ENCODE data around the gene FGFR4. TPM values are rescaled to one million over a fixed set of nuclear protein-coding genes. Genes with fewer than 3 reads are reported as not detected.

FGFR4 gene
- total RNA-seq, 4 donors from 2014 or later: 15.3 to 86.2 (median 22.2) TPM

DNA sequence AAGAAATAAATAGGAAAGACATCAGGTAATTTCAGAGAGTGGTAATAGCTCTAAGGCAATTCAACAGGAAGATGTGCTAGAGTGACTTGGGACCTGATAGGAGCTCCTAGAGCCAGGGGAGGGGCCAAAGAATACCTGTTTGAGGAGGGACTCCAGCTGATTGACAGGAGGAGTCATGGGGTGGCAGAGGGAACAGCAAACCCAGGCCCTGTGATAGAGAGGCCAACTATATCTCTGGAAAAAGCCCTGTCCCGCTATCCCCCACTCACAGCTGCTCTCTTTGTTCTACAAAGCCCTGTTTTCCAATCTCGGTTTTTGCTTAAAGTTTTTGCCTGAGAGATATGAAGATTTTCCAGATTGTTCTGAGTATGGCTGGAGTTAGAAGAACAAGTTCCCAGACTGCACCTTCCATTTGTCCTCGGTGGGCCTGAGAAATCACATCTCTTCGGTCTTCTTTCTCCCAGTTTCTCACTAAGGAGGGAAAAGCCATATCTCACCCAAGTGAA lies 37.8 kb downstream of the FGFR4 start:
- in situ Hi-C loops (cut with MboI; ENCODE audit: low pct_ligation_motif_present in 1 of 4, low pct_unique_long_range_greater_than_20kb in 1 of 4, low sequenced_read_pairs in 3 of 4): loop anchor here in 1 of 4 donors (25.0 kb wide), 1 partner anchor 163 kb away; no protein-coding TSS in a partner anchor
- Histone ChIP-seq H3K36me3 (no peaks in the 10 kb centered on the region), H3K4me1 (no peaks in the 10 kb centered on the region), H3K9me3 (no peaks in the 10 kb centered on the region), H3K4me3 (no peak overlapping the region), H3K27me3 (no peaks in the 10 kb centered on the region), H3K27ac (no peak overlapping the region)
- 73 to 83% methylated on average over 3 to 4 of the region's 4 CpGs for WGBS, 2 donors (ENCODE audit: low coverage in 1 of 2)
- no peak for DNase-seq
- TF ChIP-seq POLR2A (IDR thresholded peaks at IDR 0.05) (no peak), POLR2AphosphoS5 (IDR thresholded peaks at IDR 0.05) (no peak), EP300 (IDR thresholded peaks at IDR 0.05; ENCODE audit: low read depth) (no peak)
- TF ChIP-seq, protein P1, sequence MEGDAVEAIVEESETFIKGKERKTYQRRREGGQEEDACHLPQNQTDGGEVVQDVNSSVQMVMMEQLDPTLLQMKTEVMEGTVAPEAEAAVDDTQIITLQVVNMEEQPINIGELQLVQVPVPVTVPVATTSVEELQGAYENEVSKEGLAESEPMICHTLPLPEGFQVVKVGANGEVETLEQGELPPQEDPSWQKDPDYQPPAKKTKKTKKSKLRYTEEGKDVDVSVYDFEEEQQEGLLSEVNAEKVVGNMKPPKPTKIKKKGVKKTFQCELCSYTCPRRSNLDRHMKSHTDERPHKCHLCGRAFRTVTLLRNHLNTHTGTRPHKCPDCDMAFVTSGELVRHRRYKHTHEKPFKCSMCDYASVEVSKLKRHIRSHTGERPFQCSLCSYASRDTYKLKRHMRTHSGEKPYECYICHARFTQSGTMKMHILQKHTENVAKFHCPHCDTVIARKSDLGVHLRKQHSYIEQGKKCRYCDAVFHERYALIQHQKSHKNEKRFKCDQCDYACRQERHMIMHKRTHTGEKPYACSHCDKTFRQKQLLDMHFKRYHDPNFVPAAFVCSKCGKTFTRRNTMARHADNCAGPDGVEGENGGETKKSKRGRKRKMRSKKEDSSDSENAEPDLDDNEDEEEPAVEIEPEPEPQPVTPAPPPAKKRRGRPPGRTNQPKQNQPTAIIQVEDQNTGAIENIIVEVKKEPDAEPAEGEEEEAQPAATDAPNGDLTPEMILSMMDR (IDR thresholded peaks at IDR 0.05): no peak
- intact Hi-C loops (cut with DNase I; ENCODE audit: low total_unique reads): no loop called here

- 77 to 85% methylated on average over 1 of the region's 1 CpG for WGBS, 2 donors (ENCODE audit: low coverage in 1 of 2)
- in situ Hi-C loops (cut with MboI; ENCODE audit: low pct_ligation_motif_present in 1 of 4, low pct_unique_long_range_greater_than_20kb in 1 of 4, low sequenced_read_pairs in 3 of 4): loop anchor here in 1 of 4 donors (25.0 kb wide), 1 partner anchor 161 kb away; no protein-coding TSS in a partner anchor
- TF ChIP-seq EP300 (IDR thresholded peaks at IDR 0.05; ENCODE audit: low read depth) (no peak), POLR2AphosphoS5 (IDR thresholded peaks at IDR 0.05) (no peak), POLR2A (IDR thresholded peaks at IDR 0.05) (no peak)
- TF ChIP-seq, protein P1 (IDR thresholded peaks at IDR 0.05): no peak
- no peaks in the 10 kb centered on the region for H3K9me3 ChIP-seq
- H3K4me3 ChIP-seq: no peak overlapping the region
- no peak overlapping the region for H3K27ac ChIP-seq
- H3K36me3 ChIP-seq: no peaks in the 10 kb centered on the region
- intact Hi-C loops (cut with DNase I; ENCODE audit: low total_unique reads): no loop called here
- H3K4me1 ChIP-seq: no peaks in the 10 kb centered on the region
- no peaks in the 10 kb centered on the region for H3K27me3 ChIP-seq
- no peak for DNase-seq
These were observed 40.1 kb downstream of the FGFR4 start for GRCh38 chr5:177126771-177127170.

- Histone ChIP-seq H3K9me3 (no peaks in the 10 kb centered on the region), H3K27ac (no peak overlapping the region), H3K27me3 (no peaks in the 10 kb centered on the region), H3K4me3 (no peak overlapping the region), H3K4me1 (peaks cover 0 to 7% (median 0%) of the 10 kb centered on the region in 4 donors), H3K36me3 (no peaks in the 10 kb centered on the region)
- no peak for DNase-seq
- 80% methylated on average over 4 of the region's 4 CpGs; no CpG with 5 or more reads in 1 of the 2 donors for WGBS, 2 donors (ENCODE audit: low coverage in 1 of 2)
- in situ Hi-C loops (cut with MboI; ENCODE audit: low pct_ligation_motif_present in 1 of 4, low pct_unique_long_range_greater_than_20kb in 1 of 4, low sequenced_read_pairs in 3 of 4) (loop anchor here in 1 of 4 donors (25.0 kb wide), 1 partner anchor 159 kb away; no protein-coding TSS in a partner anchor), intact Hi-C loops (cut with DNase I; ENCODE audit: low total_unique reads) (no loop called here)
- no peak for TF ChIP-seq POLR2A (IDR thresholded peaks at IDR 0.05)
- TF ChIP-seq EP300 (IDR thresholded peaks at IDR 0.05; ENCODE audit: low read depth): no peak
- TF ChIP-seq, protein P1 (IDR thresholded peaks at IDR 0.05): no peak
- TF ChIP-seq POLR2AphosphoS5 (IDR thresholded peaks at IDR 0.05): no peak
These were observed 41.9 kb downstream of the FGFR4 start for GRCh38 chr5:177128551-177128981.

DNA sequence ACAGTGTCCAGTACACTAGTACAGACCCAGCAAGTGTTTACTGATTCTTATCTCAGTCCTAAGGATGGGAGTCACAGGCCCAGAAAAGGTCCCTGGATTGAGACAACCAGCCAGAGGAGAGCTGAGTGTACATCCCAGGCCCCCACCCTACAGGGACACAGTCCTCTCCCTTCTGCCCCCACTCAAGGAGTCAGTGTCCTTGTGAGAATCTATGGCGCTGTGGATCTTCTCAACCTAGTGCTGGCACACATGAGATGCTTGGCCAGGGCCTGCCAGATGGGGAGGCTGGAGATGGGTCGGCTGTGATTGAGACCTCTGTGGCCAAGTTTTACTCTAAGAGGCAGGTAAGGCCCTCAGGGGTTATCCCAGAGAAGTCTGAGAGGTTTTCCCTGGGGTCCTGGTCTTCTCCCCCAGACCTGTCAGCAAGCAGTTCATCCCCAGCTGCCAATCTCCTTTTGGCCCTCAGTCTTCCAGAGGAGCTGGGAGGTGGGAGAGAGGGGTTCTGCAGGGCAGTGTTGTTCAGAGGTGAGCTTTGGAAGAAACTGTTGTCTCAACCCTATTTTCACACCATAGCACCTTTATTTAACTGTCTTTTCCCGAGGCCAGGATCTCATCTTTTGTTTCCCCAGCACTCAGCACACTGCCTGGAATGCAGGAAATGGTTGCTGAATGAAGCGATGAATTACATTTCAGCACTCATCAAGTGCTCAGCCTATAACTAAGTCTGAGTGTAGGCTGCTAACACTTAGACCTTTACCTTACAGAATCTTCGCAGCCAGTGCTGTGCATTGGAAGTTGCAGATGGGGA lies 43.7 kb downstream of the FGFR4 start:
- Histone ChIP-seq H3K36me3 (peaks cover 0 to 1% (median 0%) of the 10 kb centered on the region in 4 donors), H3K4me1 (peaks cover 8 to 18% (median 9%) of the 10 kb centered on the region in 4 donors), H3K9me3 (no peaks in the 10 kb centered on the region), H3K27me3 (no peaks in the 10 kb centered on the region), H3K4me3 (no peak overlapping the region), H3K27ac (no peak overlapping the region)
- WGBS, 2 donors (ENCODE audit: low coverage in 1 of 2): 80 to 84% methylated on average over 3 to 5 of the region's 5 CpGs
- DNase-seq: no peak
- no peak for TF ChIP-seq EP300 (IDR thresholded peaks at IDR 0.05; ENCODE audit: low read depth)
- TF ChIP-seq POLR2AphosphoS5 (IDR thresholded peaks at IDR 0.05): no peak
- no peak for TF ChIP-seq POLR2A (IDR thresholded peaks at IDR 0.05)
- TF ChIP-seq, protein P1 (IDR thresholded peaks at IDR 0.05): no peak
- in situ Hi-C loops (cut with MboI; ENCODE audit: low pct_ligation_motif_present in 1 of 4, low pct_unique_long_range_greater_than_20kb in 1 of 4, low sequenced_read_pairs in 3 of 4) (loop anchor here in 1 of 4 donors (25.0 kb wide), 1 partner anchor 157 kb away; no protein-coding TSS in a partner anchor), intact Hi-C loops (cut with DNase I; ENCODE audit: low total_unique reads) (no loop called here)

Data from transverse colon (tissue), 4 donors.